RWPE1 (cell line): ENCODE measurements around the gene ERBB4.

Experiments used
- CTCF ChIA-PET: fragments of 350-600 bp; sonication (Branson Sonifier 250); formaldehyde crosslinking; extraction: SDS; loops from one replicate; lab custom pipeline; 2021; lab: Yijun Ruan, JAX
- POLR2A ChIA-PET: fragments of 400-600 bp; formaldehyde crosslinking; extraction: SDS; loops from one replicate; lab custom pipeline; 2020; ENCODE audit warnings: antibody characterized with exemption; ENCODE audit not compliant: low non-redundant PET; lab: Yijun Ruan, JAX
- DNase-seq: peaks from one replicate; pipeline ENCODE4 v3.0.0; 2012; ENCODE audit warnings: low spot score
- H3K27ac ChIP-seq: fragments of 450-650 bp; 2 replicates; pipeline ENCODE4 v1.5.1; 2017
- TF ChIP-seq, protein P1 (sequence below): fragments of 450-650 bp; conservative IDR thresholded peaks from 2 replicates; pipeline ENCODE4 v1.5.1; 2017; ENCODE audit warnings: low read depth, mild to moderate bottlenecking

Gene ERBB4

DNA sequence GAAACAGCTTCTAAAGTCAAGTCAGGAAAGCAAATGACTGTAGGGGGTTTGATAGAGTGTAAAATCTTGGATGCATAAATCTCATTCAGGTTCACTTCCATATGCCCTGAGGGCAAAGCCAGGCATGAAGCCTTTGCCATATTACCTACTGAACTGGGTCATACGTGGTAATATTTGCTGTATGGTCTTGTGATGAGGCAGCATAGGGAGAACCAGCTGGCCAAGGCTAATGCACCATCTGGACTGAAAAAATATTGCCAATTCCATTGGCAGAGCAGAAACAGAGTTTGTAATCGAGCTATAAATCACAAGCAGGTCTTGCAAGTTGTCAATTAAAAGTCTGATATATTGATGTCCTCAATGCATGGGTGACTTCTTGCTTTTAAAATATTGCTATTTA is 243.8 kb downstream of the ERBB4 start:
- ChIA-PET CTCF (interaction anchor here (0.6 kb wide), 1 partner anchor 1618 kb away, joined by 3 read pairs; no protein-coding TSS in a partner anchor), POLR2A (no interaction called here)
- no peak overlapping the region for H3K27ac ChIP-seq
- TF ChIP-seq, protein P1, sequence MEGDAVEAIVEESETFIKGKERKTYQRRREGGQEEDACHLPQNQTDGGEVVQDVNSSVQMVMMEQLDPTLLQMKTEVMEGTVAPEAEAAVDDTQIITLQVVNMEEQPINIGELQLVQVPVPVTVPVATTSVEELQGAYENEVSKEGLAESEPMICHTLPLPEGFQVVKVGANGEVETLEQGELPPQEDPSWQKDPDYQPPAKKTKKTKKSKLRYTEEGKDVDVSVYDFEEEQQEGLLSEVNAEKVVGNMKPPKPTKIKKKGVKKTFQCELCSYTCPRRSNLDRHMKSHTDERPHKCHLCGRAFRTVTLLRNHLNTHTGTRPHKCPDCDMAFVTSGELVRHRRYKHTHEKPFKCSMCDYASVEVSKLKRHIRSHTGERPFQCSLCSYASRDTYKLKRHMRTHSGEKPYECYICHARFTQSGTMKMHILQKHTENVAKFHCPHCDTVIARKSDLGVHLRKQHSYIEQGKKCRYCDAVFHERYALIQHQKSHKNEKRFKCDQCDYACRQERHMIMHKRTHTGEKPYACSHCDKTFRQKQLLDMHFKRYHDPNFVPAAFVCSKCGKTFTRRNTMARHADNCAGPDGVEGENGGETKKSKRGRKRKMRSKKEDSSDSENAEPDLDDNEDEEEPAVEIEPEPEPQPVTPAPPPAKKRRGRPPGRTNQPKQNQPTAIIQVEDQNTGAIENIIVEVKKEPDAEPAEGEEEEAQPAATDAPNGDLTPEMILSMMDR = no peak
- no peak for DNase-seq

DNA sequence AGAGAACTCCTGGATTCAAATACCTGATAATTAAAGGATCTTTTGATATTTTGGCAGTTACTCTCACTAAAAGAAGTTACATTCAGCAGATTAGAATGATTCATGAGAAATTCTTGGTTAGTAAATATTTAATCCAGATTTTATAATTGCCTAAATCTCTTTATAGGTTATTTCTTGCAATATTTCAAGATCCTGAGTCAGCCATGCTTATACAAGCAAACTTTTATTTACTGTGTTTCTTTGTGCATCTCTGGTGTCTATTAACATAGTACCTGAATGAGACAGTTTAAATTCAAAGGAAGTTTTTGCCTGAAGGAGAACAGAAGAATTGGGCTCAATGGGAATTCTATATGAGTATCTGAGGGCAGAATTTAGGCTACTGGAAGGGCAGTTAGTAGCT is 249.3 kb downstream of the ERBB4 start:
- POLR2A ChIA-PET = no interaction called here
- CTCF ChIA-PET = interaction anchor here (0.6 to 0.7 kb wide), 2 partner anchors 22 to 23 kb away, joined by 3 to 10 read pairs; no protein-coding TSS in a partner anchor
- TF ChIP-seq, protein P1 = no peak
- H3K27ac ChIP-seq = no peak overlapping the region
- DNase-seq = no peak

DNA sequence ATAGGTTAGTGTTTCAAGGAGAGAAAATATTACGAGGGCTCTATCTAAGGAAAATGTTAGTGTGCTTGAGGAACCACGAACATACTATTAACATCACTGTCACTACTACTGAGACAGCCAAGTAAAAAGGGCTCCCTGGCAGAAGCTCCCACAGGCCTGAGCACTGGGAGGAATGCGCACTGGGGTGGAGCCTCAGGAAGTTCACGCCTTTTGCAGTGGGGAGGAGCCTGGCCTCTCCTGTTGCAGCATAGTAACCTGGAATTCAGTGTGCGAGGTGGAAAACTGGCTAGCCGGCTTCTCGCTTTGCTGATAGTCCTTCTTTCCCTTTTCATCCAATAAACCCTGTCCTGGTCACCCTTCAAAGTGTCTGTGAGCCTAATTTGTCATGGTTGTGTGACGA is 250.3 kb downstream of the ERBB4 start:
- TF ChIP-seq, protein P1 = no peak
- ChIA-PET CTCF (no interaction called here), POLR2A (no interaction called here)
- no peak for DNase-seq
- no peak overlapping the region for H3K27ac ChIP-seq

DNA sequence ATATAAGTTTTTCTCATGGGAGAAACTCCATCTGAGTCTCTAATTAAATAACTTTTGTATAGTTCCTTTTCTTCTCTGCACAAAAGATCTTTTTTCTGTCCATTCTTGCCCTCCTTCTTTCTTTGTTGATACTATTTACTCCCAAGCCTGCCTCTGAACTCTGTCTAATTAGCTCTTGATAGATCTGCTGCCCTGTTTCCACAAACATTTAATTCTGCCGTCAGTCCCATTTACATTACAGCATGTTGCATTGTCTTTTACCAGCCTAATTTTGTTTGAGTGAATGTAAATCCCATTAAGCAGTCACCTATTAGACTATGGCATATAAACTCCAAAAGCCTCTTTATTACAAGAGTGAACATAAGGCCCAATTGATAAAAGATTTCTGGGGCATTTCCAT is 254.4 kb downstream of the ERBB4 start:
- DNase-seq = no peak
- ChIA-PET POLR2A (no interaction called here), CTCF (interaction anchor here (0.6 kb wide), 1 partner anchor 391 kb away, joined by 3 read pairs; no protein-coding TSS in a partner anchor)
- TF ChIP-seq, protein P1 = no peak
- H3K27ac ChIP-seq = no peak overlapping the region

DNA sequence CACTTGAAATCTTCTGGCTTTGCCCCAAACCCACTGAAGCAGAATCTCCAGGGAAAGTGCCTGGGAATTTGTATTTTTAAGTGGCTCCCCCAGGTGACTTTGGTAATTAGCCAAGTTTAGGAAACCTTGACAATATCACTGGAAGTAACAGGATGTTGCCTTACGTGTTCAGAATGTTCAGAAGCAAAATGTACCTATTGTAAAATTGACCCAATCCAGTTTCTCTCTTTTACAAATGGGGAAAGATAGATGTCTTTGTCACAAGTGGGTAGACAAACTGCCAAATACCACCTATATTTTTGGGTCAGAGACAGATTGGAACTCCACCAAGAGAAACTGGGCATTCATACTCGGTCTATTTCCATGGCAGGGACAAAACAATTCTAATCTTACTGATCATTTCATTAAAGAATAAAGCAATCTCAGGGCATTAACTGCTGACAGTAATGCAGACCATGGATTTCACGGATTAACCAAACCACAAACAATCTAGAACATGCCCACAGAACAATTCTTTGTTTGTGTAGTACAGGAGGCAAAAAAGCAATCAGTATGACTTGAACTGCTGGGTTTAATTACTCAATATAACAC is 255.8 kb downstream of the ERBB4 start:
- no peak for DNase-seq
- CTCF ChIA-PET = no interaction called here
- H3K27ac ChIP-seq = no peak overlapping the region
- POLR2A ChIA-PET = no interaction called here
- TF ChIP-seq, protein P1 = no peak

DNA sequence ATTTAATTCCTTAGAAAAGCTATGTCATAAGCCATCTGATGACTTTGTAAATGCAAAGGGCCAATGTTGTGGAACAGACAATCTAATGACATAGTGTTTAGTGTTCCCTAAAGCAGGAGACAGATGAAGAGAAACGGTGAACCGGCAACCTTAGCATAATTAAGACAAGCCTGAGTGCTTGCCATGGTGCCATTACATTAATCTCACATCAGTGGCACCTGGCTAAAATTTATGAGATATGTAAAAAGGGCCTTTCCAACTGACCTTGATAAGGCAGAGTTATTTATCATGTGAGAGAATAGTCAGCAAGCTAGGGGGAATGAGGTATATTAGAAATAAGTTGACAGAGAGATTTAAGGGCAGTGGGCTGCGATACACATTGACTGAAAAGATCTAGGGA is 261.8 kb downstream of the ERBB4 start:
- POLR2A ChIA-PET = no interaction called here
- CTCF ChIA-PET = no interaction called here
- TF ChIP-seq, protein P1 = no peak

More for the DNA sequence above, 261.8 kb downstream of the ERBB4 start:
- H3K27ac ChIP-seq = no peak overlapping the region
- no peak for DNase-seq
